Measurements from ENCODE around the gene HARS1.

DNA sequence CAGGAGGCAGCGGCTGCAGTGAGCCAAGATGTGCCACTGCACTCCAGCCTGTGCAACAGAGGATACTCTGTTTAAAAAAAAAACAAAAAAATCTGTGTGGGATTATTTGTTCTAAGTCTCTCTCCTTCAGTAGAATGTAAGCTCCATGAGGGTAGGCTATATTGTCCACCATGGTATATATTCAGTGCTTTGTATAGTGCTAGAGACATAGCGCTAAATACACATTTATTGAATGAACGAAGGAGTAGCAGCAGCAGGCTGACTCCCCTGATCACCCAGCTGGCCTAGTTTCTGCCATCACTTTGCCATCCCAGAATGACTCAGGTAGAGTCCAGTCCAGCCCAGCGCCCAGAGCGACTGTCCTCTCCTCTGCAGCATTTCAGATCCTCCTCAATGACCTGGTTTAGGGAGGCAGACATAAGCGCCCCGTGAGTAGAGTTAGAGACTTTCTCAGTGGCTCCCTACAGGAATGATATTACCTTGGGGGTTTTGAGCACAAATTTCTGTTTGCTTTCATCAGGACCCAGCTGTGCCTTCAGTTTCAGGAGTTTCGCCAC lies 716 bp downstream of the HARS1 start:
- TF ChIP-seq, protein P1, sequence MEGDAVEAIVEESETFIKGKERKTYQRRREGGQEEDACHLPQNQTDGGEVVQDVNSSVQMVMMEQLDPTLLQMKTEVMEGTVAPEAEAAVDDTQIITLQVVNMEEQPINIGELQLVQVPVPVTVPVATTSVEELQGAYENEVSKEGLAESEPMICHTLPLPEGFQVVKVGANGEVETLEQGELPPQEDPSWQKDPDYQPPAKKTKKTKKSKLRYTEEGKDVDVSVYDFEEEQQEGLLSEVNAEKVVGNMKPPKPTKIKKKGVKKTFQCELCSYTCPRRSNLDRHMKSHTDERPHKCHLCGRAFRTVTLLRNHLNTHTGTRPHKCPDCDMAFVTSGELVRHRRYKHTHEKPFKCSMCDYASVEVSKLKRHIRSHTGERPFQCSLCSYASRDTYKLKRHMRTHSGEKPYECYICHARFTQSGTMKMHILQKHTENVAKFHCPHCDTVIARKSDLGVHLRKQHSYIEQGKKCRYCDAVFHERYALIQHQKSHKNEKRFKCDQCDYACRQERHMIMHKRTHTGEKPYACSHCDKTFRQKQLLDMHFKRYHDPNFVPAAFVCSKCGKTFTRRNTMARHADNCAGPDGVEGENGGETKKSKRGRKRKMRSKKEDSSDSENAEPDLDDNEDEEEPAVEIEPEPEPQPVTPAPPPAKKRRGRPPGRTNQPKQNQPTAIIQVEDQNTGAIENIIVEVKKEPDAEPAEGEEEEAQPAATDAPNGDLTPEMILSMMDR (IDR thresholded peaks at IDR 0.05): no peak
- peak in 1 of 3 donors; percentile 14 for TF ChIP-seq POLR2AphosphoS5 (IDR thresholded peaks at IDR 0.05)

Measured in transverse colon (tissue), 4 donors.